Astrocyte (in vitro differentiated cells and primary cell): Measurements from ENCODE around the gene PIK3C2G. TPM values are rescaled to one million over a fixed set of nuclear protein-coding genes. Genes with fewer than 3 reads are reported as not detected.

ENCODE experiments used
- DNase-seq: peaks from one replicate; pipeline ENCODE4 v3.0.0-alpha.2; 2010; ENCODE audit warnings: low read depth
- FAIRE-seq: peaks from 2 replicates; lab custom pipeline; 2011; peaks lifted over from hg19 to GRCh38; lab: Jason Lieb, UNC
- H2AFZ ChIP-seq: 2 replicates; pipeline ENCODE4 v1.6.0; 2012; ENCODE audit warnings: low read depth, low read length, inconsistent platforms
- H3K27ac ChIP-seq: 2 replicates; pipeline ENCODE4 v1.5.1; 2011; ENCODE audit warnings: low read depth, low read length, inconsistent platforms
- H3K27me3 ChIP-seq: 2 replicates; pipeline ENCODE4 v1.6.0; 2011; ENCODE audit warnings: low read length, inconsistent platforms; ENCODE audit not compliant: insufficient read depth
- H3K36me3 ChIP-seq: 2 replicates; pipeline ENCODE4 v1.5.1; 2011; ENCODE audit warnings: low read length, inconsistent platforms; ENCODE audit not compliant: insufficient read depth
- H3K4me1 ChIP-seq: 2 replicates; pipeline ENCODE4 v1.5.1; 2011; ENCODE audit warnings: low read length, inconsistent platforms; ENCODE audit not compliant: insufficient read depth
- H3K4me2 ChIP-seq: 2 replicates; pipeline ENCODE4 v1.6.0; 2012; ENCODE audit warnings: low read length, inconsistent platforms
- H3K4me3 ChIP-seq: 2 replicates; pipeline ENCODE4 v1.5.1; 2011; ENCODE audit warnings: low read depth, mild to moderate bottlenecking, low read length, inconsistent platforms; ENCODE audit not compliant: insufficient read depth
- H3K79me2 ChIP-seq: 2 replicates; pipeline ENCODE4 v1.6.0; 2012; ENCODE audit warnings: mild to moderate bottlenecking, low read length, inconsistent platforms; ENCODE audit not compliant: insufficient read depth
- H3K9ac ChIP-seq: 2 replicates; pipeline ENCODE4 v1.6.0; 2012; ENCODE audit warnings: mild to moderate bottlenecking, low read length, inconsistent platforms
- H3K9me3 ChIP-seq: 2 replicates; pipeline ENCODE4 v1.5.1; 2012; ENCODE audit warnings: low read depth, mild to moderate bottlenecking, low read length, inconsistent platforms; ENCODE audit not compliant: insufficient read depth
- H4K20me1 ChIP-seq: 2 replicates; pipeline ENCODE4 v1.6.0; 2012; ENCODE audit warnings: low read length, inconsistent platforms; ENCODE audit not compliant: insufficient read depth
- H3K27ac Mint-ChIP-seq: one replicate; pipeline ENCODE4 v1.8.0; 2021; ENCODE audit warnings: mild to moderate bottlenecking, mixed read lengths; ENCODE audit not compliant: unreplicated experiment
- H3K27me3 Mint-ChIP-seq: one replicate; pipeline ENCODE4 v1.8.0; 2021; ENCODE audit warnings: low read depth, mixed read lengths; ENCODE audit not compliant: unreplicated experiment
- H3K36me3 Mint-ChIP-seq: one replicate; pipeline ENCODE4 v1.8.0; 2021; ENCODE audit warnings: low read depth, mixed read lengths; ENCODE audit not compliant: unreplicated experiment
- H3K4me1 Mint-ChIP-seq: one replicate; pipeline ENCODE4 v1.8.0; 2021; ENCODE audit warnings: low read depth, mixed read lengths; ENCODE audit not compliant: unreplicated experiment
- H3K4me3 Mint-ChIP-seq: one replicate; pipeline ENCODE4 v1.8.0; 2021; ENCODE audit warnings: mild to moderate bottlenecking, moderate library complexity, mixed read lengths; ENCODE audit not compliant: unreplicated experiment
- H3K9me3 Mint-ChIP-seq: one replicate; pipeline ENCODE4 v1.8.0; 2021; ENCODE audit warnings: mild to moderate bottlenecking, mixed read lengths; ENCODE audit not compliant: unreplicated experiment
- EZH2 ChIP-seq: IDR thresholded peaks from 2 replicates; pipeline ENCODE4 v1.6.1; 2012; ENCODE audit warnings: mild to moderate bottlenecking, low read length, inconsistent platforms; ENCODE audit not compliant: insufficient read depth
- total RNA-seq: library from RNA; stranded (reverse); gene quantifications from 2 replicates; pipeline ENCODE4 v1.2.1, GENCODE V29; 2021
- TF ChIP-seq, protein P1 (sequence below): IDR thresholded peaks from 2 replicates; pipeline ENCODE4 v1.5.1; 2011; ENCODE audit warnings: low read depth, mild to moderate bottlenecking, inconsistent platforms, low read length, moderate library complexity; ENCODE audit not compliant: insufficient read depth

PIK3C2G gene
- total RNA-seq, 1 donor from 2014 or later: 0.05 TPM

- DNase-seq (no peak), FAIRE-seq (no peak)
- H3K36me3 Mint-ChIP-seq: no peaks in the 10 kb centered on the region
- no peak for TF ChIP-seq EZH2
- TF ChIP-seq, protein P1, sequence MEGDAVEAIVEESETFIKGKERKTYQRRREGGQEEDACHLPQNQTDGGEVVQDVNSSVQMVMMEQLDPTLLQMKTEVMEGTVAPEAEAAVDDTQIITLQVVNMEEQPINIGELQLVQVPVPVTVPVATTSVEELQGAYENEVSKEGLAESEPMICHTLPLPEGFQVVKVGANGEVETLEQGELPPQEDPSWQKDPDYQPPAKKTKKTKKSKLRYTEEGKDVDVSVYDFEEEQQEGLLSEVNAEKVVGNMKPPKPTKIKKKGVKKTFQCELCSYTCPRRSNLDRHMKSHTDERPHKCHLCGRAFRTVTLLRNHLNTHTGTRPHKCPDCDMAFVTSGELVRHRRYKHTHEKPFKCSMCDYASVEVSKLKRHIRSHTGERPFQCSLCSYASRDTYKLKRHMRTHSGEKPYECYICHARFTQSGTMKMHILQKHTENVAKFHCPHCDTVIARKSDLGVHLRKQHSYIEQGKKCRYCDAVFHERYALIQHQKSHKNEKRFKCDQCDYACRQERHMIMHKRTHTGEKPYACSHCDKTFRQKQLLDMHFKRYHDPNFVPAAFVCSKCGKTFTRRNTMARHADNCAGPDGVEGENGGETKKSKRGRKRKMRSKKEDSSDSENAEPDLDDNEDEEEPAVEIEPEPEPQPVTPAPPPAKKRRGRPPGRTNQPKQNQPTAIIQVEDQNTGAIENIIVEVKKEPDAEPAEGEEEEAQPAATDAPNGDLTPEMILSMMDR: no peak
- Histone ChIP-seq H3K9me3 (no peaks in the 10 kb centered on the region), H3K9ac (no peak overlapping the region), H3K4me3 (no peak overlapping the region), H3K27me3 (no peaks in the 10 kb centered on the region), H3K4me1 (no peaks in the 10 kb centered on the region), H2AFZ (no peak overlapping the region), H3K27ac (no peak overlapping the region), H3K36me3 (no peaks in the 10 kb centered on the region), H3K4me2 (no peak overlapping the region), H3K79me2 (no peaks in the 10 kb centered on the region), H4K20me1 (no peaks in the 10 kb centered on the region)
- H3K4me3 Mint-ChIP-seq: no peak overlapping the region
- no peak overlapping the region for H3K27ac Mint-ChIP-seq
- no peaks in the 10 kb centered on the region for H3K27me3 Mint-ChIP-seq
- peaks cover 2% of the 10 kb centered on the region for H3K9me3 Mint-ChIP-seq
- no peaks in the 10 kb centered on the region for H3K4me1 Mint-ChIP-seq
Measured at GRCh38 chr12:18242380-18243089, 18.8 kb upstream of the PIK3C2G start.

- FAIRE-seq: no peak
Measured at GRCh38 chr12:18243238-18243637, 18.1 kb upstream of the PIK3C2G start.

More at GRCh38 chr12:18243238-18243637, 18.1 kb upstream of the PIK3C2G start:
- H3K4me3 ChIP-seq: no peak overlapping the region
- no peaks in the 10 kb centered on the region for H3K79me2 ChIP-seq
- no peak overlapping the region for H2AFZ ChIP-seq
- H3K27me3 Mint-ChIP-seq: no peaks in the 10 kb centered on the region
- H3K36me3 Mint-ChIP-seq: no peaks in the 10 kb centered on the region
- TF ChIP-seq EZH2: no peak
- TF ChIP-seq, protein P1: no peak
- H3K4me3 Mint-ChIP-seq: no peak overlapping the region
- H3K4me1 ChIP-seq: no peaks in the 10 kb centered on the region
- H3K9ac ChIP-seq: no peak overlapping the region
- no peak overlapping the region for H3K27ac ChIP-seq
- no peaks in the 10 kb centered on the region for H3K9me3 Mint-ChIP-seq
- no peaks in the 10 kb centered on the region for H3K9me3 ChIP-seq
- no peaks in the 10 kb centered on the region for H3K36me3 ChIP-seq
- no peak overlapping the region for H3K27ac Mint-ChIP-seq
- H3K4me2 ChIP-seq: no peak overlapping the region
- no peaks in the 10 kb centered on the region for H3K27me3 ChIP-seq
- no peak for DNase-seq
- H3K4me1 Mint-ChIP-seq: no peaks in the 10 kb centered on the region
- H4K20me1 ChIP-seq: no peaks in the 10 kb centered on the region
